Endothelial cell of hepatic sinusoid (primary cell): Measurements from ENCODE around the gene EIF2D.

ENCODE experiments used
- in situ Hi-C: cut with HindIII; loops from 2 replicates; pipeline ENCODE4 v1.10.0; 2017; ENCODE audit warnings: low sequenced_read_pairs

EIF2D gene

GRCh38 chr1:206573762-206574161, 38.5 kb downstream of the EIF2D start:
- in situ Hi-C loops, result no loop called here

GRCh38 chr1:206573319-206573718, 38.9 kb downstream of the EIF2D start:
- in situ Hi-C loops, result no loop called here

- in situ Hi-C loops, result no loop called here
These were observed 39.4 kb downstream of the EIF2D start for GRCh38 chr1:206572835-206573234.

- in situ Hi-C loops, result no loop called here
These were observed 41.7 kb downstream of the EIF2D start for GRCh38 chr1:206570529-206570928.

GRCh38 chr1:206569556-206569955, 42.7 kb downstream of the EIF2D start:
- in situ Hi-C loops, result no loop called here

GRCh38 chr1:206568779-206569352, 43.4 kb downstream of the EIF2D start:
- in situ Hi-C loops, result no loop called here

GRCh38 chr1:206568256-206568655, 44.0 kb downstream of the EIF2D start:
- in situ Hi-C loops, result no loop called here

- in situ Hi-C loops, result no loop called here
These were observed 45.3 kb downstream of the EIF2D start for GRCh38 chr1:206566999-206567398.

GRCh38 chr1:206565995-206566394, 46.3 kb downstream of the EIF2D start:
- in situ Hi-C loops, result no loop called here

- in situ Hi-C loops, result no loop called here
These were observed 48.7 kb downstream of the EIF2D start for GRCh38 chr1:206563367-206564207.

- in situ Hi-C loops, result no loop called here
These were observed 52.1 kb downstream of the EIF2D start for GRCh38 chr1:206560007-206560716.

- in situ Hi-C loops, result no loop called here
These were observed 52.6 kb downstream of the EIF2D start for GRCh38 chr1:206559672-206559995.

GRCh38 chr1:206558794-206559671, 53.2 kb downstream of the EIF2D start:
- in situ Hi-C loops, result no loop called here

GRCh38 chr1:206557636-206558473, 54.4 kb downstream of the EIF2D start:
- in situ Hi-C loops, result no loop called here

GRCh38 chr1:206556750-206557635, 55.3 kb downstream of the EIF2D start:
- in situ Hi-C loops, result no loop called here

GRCh38 chr1:206556047-206556749, 56.1 kb downstream of the EIF2D start:
- in situ Hi-C loops, result no loop called here

GRCh38 chr1:206555473-206555935, 56.8 kb downstream of the EIF2D start:
- in situ Hi-C loops, result no loop called here

- in situ Hi-C loops, result loop anchor here (5.0 kb wide), 1 partner anchor 63 kb away; no protein-coding TSS in a partner anchor
These were observed 57.4 kb downstream of the EIF2D start for GRCh38 chr1:206554701-206555472.
